ENCODE results near the gene GIMAP5. TPM values are rescaled to one million over a fixed set of nuclear protein-coding genes. Genes with fewer than 3 reads are reported as not detected.

Gene GIMAP5
- total RNA-seq, 1 experiment from 2014 or later = 0.24 TPM

DNA sequence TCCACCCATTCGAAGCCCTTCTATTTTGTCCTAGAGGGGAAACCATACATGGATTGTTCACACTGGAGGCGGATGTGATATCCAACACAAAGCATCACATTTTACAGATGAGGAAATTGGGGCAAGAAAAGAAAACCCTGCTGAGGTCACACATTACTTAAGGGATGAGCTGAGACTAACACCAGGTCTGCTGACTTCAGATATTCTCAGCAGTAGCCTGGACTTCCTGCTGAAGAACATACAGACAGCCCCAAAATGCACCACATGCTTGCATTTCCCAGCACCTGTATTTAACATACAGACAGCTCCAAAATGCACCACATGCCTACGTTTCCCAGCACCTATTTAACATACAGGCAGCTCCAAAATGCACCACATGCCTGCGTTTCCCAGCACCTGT lies 11.2 kb downstream of the GIMAP5 start (continued):
- TF ChIP-seq, protein P1, sequence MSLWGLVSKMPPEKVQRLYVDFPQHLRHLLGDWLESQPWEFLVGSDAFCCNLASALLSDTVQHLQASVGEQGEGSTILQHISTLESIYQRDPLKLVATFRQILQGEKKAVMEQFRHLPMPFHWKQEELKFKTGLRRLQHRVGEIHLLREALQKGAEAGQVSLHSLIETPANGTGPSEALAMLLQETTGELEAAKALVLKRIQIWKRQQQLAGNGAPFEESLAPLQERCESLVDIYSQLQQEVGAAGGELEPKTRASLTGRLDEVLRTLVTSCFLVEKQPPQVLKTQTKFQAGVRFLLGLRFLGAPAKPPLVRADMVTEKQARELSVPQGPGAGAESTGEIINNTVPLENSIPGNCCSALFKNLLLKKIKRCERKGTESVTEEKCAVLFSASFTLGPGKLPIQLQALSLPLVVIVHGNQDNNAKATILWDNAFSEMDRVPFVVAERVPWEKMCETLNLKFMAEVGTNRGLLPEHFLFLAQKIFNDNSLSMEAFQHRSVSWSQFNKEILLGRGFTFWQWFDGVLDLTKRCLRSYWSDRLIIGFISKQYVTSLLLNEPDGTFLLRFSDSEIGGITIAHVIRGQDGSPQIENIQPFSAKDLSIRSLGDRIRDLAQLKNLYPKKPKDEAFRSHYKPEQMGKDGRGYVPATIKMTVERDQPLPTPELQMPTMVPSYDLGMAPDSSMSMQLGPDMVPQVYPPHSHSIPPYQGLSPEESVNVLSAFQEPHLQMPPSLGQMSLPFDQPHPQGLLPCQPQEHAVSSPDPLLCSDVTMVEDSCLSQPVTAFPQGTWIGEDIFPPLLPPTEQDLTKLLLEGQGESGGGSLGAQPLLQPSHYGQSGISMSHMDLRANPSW (CRISPR knock-in tag; conservative IDR thresholded peaks at IDR 0.05; ENCODE audit: low read depth) = no peak

- H3K36me3 Mint-ChIP-seq = no peaks in the 10 kb centered on the region
- POLR2A ChIA-PET = no interaction called here
- no peaks in the 10 kb centered on the region for H3K4me1 Mint-ChIP-seq
- no peak for DNase-seq (ENCODE audit: low spot score)
- H3K9me3 Mint-ChIP-seq = no peaks in the 10 kb centered on the region
- ATAC-seq = no peak
- CTCF ChIA-PET = no interaction called here
- H3K27me3 Mint-ChIP-seq (ENCODE audit: low read depth) = peaks cover 89% of the 10 kb centered on the region
- TF ChIP-seq NR3C1 (CRISPR knock-in tag; conservative IDR thresholded peaks at IDR 0.05; ENCODE audit: low read depth) = no peak
- no peak for TF ChIP-seq ZNF121 (CRISPR knock-in tag; IDR thresholded peaks at IDR 0.05)
- no peak for TF ChIP-seq TEAD1 (CRISPR knock-in tag; IDR thresholded peaks at IDR 0.05)
- TF ChIP-seq SOX15 (CRISPR knock-in tag; IDR thresholded peaks at IDR 0.05) = no peak
- TF ChIP-seq ATF1 (CRISPR knock-in tag; IDR thresholded peaks at IDR 0.05) = no peak
- TF ChIP-seq, protein P2, sequence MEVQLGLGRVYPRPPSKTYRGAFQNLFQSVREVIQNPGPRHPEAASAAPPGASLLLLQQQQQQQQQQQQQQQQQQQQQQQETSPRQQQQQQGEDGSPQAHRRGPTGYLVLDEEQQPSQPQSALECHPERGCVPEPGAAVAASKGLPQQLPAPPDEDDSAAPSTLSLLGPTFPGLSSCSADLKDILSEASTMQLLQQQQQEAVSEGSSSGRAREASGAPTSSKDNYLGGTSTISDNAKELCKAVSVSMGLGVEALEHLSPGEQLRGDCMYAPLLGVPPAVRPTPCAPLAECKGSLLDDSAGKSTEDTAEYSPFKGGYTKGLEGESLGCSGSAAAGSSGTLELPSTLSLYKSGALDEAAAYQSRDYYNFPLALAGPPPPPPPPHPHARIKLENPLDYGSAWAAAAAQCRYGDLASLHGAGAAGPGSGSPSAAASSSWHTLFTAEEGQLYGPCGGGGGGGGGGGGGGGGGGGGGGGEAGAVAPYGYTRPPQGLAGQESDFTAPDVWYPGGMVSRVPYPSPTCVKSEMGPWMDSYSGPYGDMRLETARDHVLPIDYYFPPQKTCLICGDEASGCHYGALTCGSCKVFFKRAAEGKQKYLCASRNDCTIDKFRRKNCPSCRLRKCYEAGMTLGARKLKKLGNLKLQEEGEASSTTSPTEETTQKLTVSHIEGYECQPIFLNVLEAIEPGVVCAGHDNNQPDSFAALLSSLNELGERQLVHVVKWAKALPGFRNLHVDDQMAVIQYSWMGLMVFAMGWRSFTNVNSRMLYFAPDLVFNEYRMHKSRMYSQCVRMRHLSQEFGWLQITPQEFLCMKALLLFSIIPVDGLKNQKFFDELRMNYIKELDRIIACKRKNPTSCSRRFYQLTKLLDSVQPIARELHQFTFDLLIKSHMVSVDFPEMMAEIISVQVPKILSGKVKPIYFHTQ (CRISPR knock-in tag; IDR thresholded peaks at IDR 0.05) = no peak
- TF ChIP-seq, protein P3, sequence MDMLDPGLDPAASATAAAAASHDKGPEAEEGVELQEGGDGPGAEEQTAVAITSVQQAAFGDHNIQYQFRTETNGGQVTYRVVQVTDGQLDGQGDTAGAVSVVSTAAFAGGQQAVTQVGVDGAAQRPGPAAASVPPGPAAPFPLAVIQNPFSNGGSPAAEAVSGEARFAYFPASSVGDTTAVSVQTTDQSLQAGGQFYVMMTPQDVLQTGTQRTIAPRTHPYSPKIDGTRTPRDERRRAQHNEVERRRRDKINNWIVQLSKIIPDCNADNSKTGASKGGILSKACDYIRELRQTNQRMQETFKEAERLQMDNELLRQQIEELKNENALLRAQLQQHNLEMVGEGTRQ (CRISPR knock-in tag; IDR thresholded peaks at IDR 0.05) = no peak
- TF ChIP-seq NR2C2 (CRISPR knock-in tag; IDR thresholded peaks at IDR 0.05) = no peak
- TF ChIP-seq, protein P4, sequence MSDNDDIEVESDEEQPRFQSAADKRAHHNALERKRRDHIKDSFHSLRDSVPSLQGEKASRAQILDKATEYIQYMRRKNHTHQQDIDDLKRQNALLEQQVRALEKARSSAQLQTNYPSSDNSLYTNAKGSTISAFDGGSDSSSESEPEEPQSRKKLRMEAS (CRISPR knock-in tag; IDR thresholded peaks at IDR 0.05) = no peak
- TF ChIP-seq ZNF317 (CRISPR knock-in tag; IDR thresholded peaks at IDR 0.05; ENCODE audit: borderline replicate concordance, low read depth) = no peak
- TF ChIP-seq, protein P5, sequence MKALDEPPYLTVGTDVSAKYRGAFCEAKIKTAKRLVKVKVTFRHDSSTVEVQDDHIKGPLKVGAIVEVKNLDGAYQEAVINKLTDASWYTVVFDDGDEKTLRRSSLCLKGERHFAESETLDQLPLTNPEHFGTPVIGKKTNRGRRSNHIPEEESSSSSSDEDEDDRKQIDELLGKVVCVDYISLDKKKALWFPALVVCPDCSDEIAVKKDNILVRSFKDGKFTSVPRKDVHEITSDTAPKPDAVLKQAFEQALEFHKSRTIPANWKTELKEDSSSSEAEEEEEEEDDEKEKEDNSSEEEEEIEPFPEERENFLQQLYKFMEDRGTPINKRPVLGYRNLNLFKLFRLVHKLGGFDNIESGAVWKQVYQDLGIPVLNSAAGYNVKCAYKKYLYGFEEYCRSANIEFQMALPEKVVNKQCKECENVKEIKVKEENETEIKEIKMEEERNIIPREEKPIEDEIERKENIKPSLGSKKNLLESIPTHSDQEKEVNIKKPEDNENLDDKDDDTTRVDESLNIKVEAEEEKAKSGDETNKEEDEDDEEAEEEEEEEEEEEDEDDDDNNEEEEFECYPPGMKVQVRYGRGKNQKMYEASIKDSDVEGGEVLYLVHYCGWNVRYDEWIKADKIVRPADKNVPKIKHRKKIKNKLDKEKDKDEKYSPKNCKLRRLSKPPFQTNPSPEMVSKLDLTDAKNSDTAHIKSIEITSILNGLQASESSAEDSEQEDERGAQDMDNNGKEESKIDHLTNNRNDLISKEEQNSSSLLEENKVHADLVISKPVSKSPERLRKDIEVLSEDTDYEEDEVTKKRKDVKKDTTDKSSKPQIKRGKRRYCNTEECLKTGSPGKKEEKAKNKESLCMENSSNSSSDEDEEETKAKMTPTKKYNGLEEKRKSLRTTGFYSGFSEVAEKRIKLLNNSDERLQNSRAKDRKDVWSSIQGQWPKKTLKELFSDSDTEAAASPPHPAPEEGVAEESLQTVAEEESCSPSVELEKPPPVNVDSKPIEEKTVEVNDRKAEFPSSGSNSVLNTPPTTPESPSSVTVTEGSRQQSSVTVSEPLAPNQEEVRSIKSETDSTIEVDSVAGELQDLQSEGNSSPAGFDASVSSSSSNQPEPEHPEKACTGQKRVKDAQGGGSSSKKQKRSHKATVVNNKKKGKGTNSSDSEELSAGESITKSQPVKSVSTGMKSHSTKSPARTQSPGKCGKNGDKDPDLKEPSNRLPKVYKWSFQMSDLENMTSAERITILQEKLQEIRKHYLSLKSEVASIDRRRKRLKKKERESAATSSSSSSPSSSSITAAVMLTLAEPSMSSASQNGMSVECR (CRISPR knock-in tag; IDR thresholded peaks at IDR 0.05; ENCODE audit: borderline replicate concordance) = no peak
- TF ChIP-seq E2F4 (CRISPR knock-in tag; IDR thresholded peaks at IDR 0.05; ENCODE audit: borderline replicate concordance, low read depth) = no peak
- no peak for TF ChIP-seq NR1H2 (CRISPR knock-in tag; IDR thresholded peaks at IDR 0.05)
- no peak for TF ChIP-seq IRF2 (CRISPR knock-in tag; IDR thresholded peaks at IDR 0.05; ENCODE audit: borderline replicate concordance, low read depth)
- TF ChIP-seq PRRX2 (CRISPR knock-in tag; IDR thresholded peaks at IDR 0.05) = no peak
- TF ChIP-seq, protein P6, sequence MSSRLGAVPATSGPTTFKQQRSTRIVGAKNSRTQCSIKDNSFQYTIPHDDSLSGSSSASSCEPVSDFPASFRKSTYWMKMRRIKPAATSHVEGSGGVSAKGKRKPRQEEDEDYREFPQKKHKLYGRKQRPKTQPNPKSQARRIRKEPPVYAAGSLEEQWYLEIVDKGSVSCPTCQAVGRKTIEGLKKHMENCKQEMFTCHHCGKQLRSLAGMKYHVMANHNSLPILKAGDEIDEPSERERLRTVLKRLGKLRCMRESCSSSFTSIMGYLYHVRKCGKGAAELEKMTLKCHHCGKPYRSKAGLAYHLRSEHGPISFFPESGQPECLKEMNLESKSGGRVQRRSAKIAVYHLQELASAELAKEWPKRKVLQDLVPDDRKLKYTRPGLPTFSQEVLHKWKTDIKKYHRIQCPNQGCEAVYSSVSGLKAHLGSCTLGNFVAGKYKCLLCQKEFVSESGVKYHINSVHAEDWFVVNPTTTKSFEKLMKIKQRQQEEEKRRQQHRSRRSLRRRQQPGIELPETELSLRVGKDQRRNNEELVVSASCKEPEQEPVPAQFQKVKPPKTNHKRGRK (CRISPR knock-in tag; IDR thresholded peaks at IDR 0.05; ENCODE audit: borderline replicate concordance) = no peak
- TF ChIP-seq CDX4 (CRISPR knock-in tag; IDR thresholded peaks at IDR 0.05; ENCODE audit: borderline replicate concordance) = no peak
- no peak for TF ChIP-seq ATF6 (CRISPR knock-in tag; IDR thresholded peaks at IDR 0.05)
- no peak overlapping the region for H3K27ac Mint-ChIP-seq
- H3K4me3 Mint-ChIP-seq = no peak overlapping the region
Observed at GRCh38 chr7:150751702-150752101, 14.5 kb downstream of the GIMAP5 start.
